Mesendoderm (in vitro differentiated cells): ENCODE measurements around the gene IGFBPL1.
"Not testable (repeated sequence)": the region's sequence is repeated elsewhere in the genome, so short reads cannot be mapped to it uniquely, and the experiment has no call there.

ENCODE experiments used
- DNase-seq: peaks from one replicate; pipeline ENCODE4 v3.0.0; 2013
- H2AK5ac ChIP-seq: 2 replicates; pipeline ENCODE4 v1.6.1; 2013; ENCODE audit warnings: low read length, inconsistent platforms
- H2BK120ac ChIP-seq: 2 replicates; pipeline ENCODE4 v1.6.1; 2013; ENCODE audit warnings: low read depth, mild to moderate bottlenecking, low read length, moderate library complexity, mixed read lengths
- H2BK15ac ChIP-seq: replicated peaks from 2 replicates; pipeline ENCODE4 v1.6.1; 2013; ENCODE audit warnings: low read depth, mild to moderate bottlenecking, moderate library complexity
- H2BK5ac ChIP-seq: 2 replicates; pipeline ENCODE4 v1.6.1; 2013; ENCODE audit warnings: low read length, inconsistent platforms
- H3K18ac ChIP-seq: 2 replicates; pipeline ENCODE4 v1.6.1; 2013; ENCODE audit warnings: mild to moderate bottlenecking, low read length, mixed read lengths
- H3K23ac ChIP-seq: one replicate; pipeline ENCODE4 v1.6.1; 2013; ENCODE audit warnings: low read length
- H3K27ac ChIP-seq: 2 replicates; pipeline ENCODE4 v1.5.1; 2013; ENCODE audit warnings: low read depth, mild to moderate bottlenecking, inconsistent platforms, low read length, moderate library complexity
- H3K27me3 ChIP-seq: 2 replicates; pipeline ENCODE4 v1.6.1; 2013; ENCODE audit warnings: low read length, control low read depth, mild to moderate bottlenecking, inconsistent platforms; ENCODE audit not compliant: insufficient read depth, poor library complexity
- H3K36me3 ChIP-seq: 2 replicates; pipeline ENCODE4 v1.6.1; 2013; ENCODE audit warnings: low read length, inconsistent platforms; ENCODE audit not compliant: control insufficient read depth, insufficient read depth
- H3K4ac ChIP-seq: one replicate; pipeline ENCODE4 v1.6.1; 2013; ENCODE audit warnings: low read depth, mild to moderate bottlenecking, low read length, moderate library complexity
- H3K4me1 ChIP-seq: 2 replicates; pipeline ENCODE4 v1.6.1; 2013; ENCODE audit warnings: low read depth, low read length, inconsistent platforms; ENCODE audit not compliant: control insufficient read depth
- H3K4me2 ChIP-seq: 2 replicates; pipeline ENCODE4 v1.6.1; 2013; ENCODE audit warnings: low read length
- H3K4me3 ChIP-seq: 2 replicates; pipeline ENCODE4 v1.5.1; 2013; ENCODE audit warnings: mild to moderate bottlenecking, low read length
- H3K56ac ChIP-seq: one replicate; pipeline ENCODE4 v1.6.1; 2013; ENCODE audit warnings: low read length
- H3K79me1 ChIP-seq: 2 replicates; pipeline ENCODE4 v1.6.1; 2013; ENCODE audit warnings: low read length, inconsistent platforms
- H3K79me2 ChIP-seq: 2 replicates; pipeline ENCODE4 v1.6.1; 2013; ENCODE audit warnings: mild to moderate bottlenecking, low read length; ENCODE audit not compliant: control insufficient read depth, insufficient read depth
- H3K9ac ChIP-seq: 2 replicates; pipeline ENCODE4 v1.6.1; 2013; ENCODE audit warnings: low read length, inconsistent platforms
- H4K5ac ChIP-seq: one replicate; pipeline ENCODE4 v1.6.1; 2013; ENCODE audit warnings: low read length
- H4K8ac ChIP-seq: one replicate; pipeline ENCODE4 v1.6.1; 2013; ENCODE audit warnings: low read depth, mild to moderate bottlenecking, control low read depth, low read length, moderate library complexity
- WGBS: extraction: QIAGEN DNeasy Blood & Tissue Kit; methylation state at CpG from one replicate; pipeline ENCODE4 v1.1.7; 2013; ENCODE audit warnings: low lambda C conversion rate, missing lambda C conversion rate; ENCODE audit not compliant: insufficient coverage; ENCODE audit errors: extremely low coverage; 5-methylcytosine and 5-hydroxymethylcytosine counted together

The IGFBPL1 gene

GRCh38 chr9:38380230-38380871 is 43.9 kb downstream of the IGFBPL1 start:
- no peak overlapping the region for H3K9ac ChIP-seq

DNA sequence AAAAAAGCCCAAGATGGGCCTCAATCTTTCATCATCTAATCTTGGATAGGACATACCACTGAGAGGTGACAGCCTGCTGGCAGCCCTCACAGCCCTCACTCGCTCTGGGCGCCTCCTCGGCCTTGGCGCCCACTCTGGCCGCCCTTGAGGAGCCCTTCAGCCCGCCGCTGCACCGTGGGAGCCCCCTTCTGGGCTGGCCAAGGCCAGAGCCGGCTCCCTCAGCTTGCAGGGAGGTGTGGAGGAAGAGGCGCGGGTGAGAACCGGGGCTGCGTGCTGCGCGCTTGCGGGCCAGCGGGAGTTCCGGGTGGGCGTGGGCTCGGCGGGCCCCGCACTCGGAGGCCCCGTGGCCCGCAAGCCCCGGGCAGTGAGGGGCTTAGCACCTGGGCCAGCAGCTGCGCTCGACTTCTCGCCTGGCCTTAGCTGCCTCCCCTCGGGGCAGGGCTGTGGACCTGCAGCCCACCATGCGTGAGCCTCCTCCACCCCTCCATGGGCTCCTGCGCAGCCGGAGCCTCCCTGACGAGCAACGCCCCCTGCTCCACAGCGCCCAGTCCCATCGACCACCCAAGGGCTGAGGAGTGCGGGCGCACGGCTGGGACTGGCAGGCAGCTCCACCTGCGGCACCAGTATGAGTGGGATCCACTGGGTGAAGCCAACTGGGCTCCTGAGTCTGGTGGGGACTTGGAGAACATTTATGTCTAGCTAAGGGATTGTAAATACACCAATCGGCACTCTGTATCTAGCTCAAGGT is 46.7 kb downstream of the IGFBPL1 start:
- not testable (repeated sequence) for H3K4me3 ChIP-seq, DNase-seq, H3K4me2 ChIP-seq, H2BK5ac ChIP-seq, H3K27ac ChIP-seq, H3K56ac ChIP-seq, H3K9ac ChIP-seq, H2BK120ac ChIP-seq, H3K79me1 ChIP-seq, H3K36me3 ChIP-seq, H3K79me2 ChIP-seq, H3K4ac ChIP-seq, H3K23ac ChIP-seq, H4K5ac ChIP-seq, H4K8ac ChIP-seq, H3K27me3 ChIP-seq, H3K18ac ChIP-seq, H2AK5ac ChIP-seq, H2BK15ac ChIP-seq
- WGBS: no CpG with 5 or more reads among the region's 42 CpGs
- peaks cover 20% of the 10 kb centered on the region for H3K4me1 ChIP-seq

More at GRCh38 chr9:38380230-38380871, 43.9 kb downstream of the IGFBPL1 start:
- DNase-seq: peak; percentile 61
- Histone ChIP-seq H2BK5ac (no peak overlapping the region), H3K79me2 (no peaks in the 10 kb centered on the region), H3K79me1 (no peaks in the 10 kb centered on the region), H3K4me1 (peaks cover 20% of the 10 kb centered on the region), H3K27ac (peak overlapping the region; percentile 62), H3K36me3 (no peaks in the 10 kb centered on the region), H2AK5ac (no peak overlapping the region), H3K4me2 (no peak overlapping the region), H3K4ac (no peak overlapping the region), H3K27me3 (no peaks in the 10 kb centered on the region), H2BK120ac (no peak overlapping the region), H3K56ac (no peak overlapping the region), H3K23ac (no peak overlapping the region), H3K4me3 (no peak overlapping the region), H2BK15ac (no peak overlapping the region), H4K8ac (no peak overlapping the region), H3K18ac (no peak overlapping the region), H4K5ac (no peak overlapping the region)
- WGBS: no CpG with 5 or more reads among the region's 6 CpGs

- no peak overlapping the region for H3K4me3 ChIP-seq
- no peaks in the 10 kb centered on the region for H3K27me3 ChIP-seq
- H2BK120ac ChIP-seq: no peak overlapping the region
- no peak overlapping the region for H3K4ac ChIP-seq
- no peaks in the 10 kb centered on the region for H3K79me2 ChIP-seq
- H3K23ac ChIP-seq: no peak overlapping the region
- H3K36me3 ChIP-seq: no peaks in the 10 kb centered on the region
- H3K9ac ChIP-seq: no peak overlapping the region
- no peak overlapping the region for H3K4me2 ChIP-seq
- H4K8ac ChIP-seq: no peak overlapping the region
- no peak overlapping the region for H2AK5ac ChIP-seq
- H3K4me1 ChIP-seq: peaks cover 13% of the 10 kb centered on the region
- H4K5ac ChIP-seq: no peak overlapping the region
- DNase-seq: no peak
- H3K56ac ChIP-seq: no peak overlapping the region
- H2BK5ac ChIP-seq: no peak overlapping the region
- no CpG with 5 or more reads among the region's 9 CpGs for WGBS
- no peaks in the 10 kb centered on the region for H3K79me1 ChIP-seq
- H3K18ac ChIP-seq: no peak overlapping the region
- H2BK15ac ChIP-seq: no peak overlapping the region
- H3K27ac ChIP-seq: no peak overlapping the region
These were observed 48.1 kb downstream of the IGFBPL1 start for GRCh38 chr9:38376021-38376670.

DNA sequence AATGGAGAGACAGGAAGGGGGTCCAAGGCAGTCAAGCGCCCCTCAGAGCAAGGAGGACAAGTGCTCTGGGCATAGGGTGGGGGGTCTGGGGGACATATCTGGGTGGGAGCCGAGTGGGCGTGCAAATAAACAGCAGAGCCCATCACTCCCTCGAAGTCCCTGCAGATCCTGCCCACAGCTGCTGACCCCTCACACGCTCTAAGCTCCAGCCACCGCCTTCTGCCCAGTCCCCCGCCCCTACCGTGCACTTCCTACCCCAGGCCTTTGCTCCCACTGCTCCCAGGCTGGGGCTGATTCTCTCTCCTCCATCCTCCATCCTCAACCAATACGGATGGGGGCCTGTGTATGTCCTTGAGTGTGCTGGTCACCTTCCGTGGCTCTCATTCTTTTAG is 48.7 kb downstream of the IGFBPL1 start:
- Histone ChIP-seq H3K36me3 (no peaks in the 10 kb centered on the region), H3K4ac (no peak overlapping the region), H2BK120ac (no peak overlapping the region), H3K23ac (peak overlapping the region; percentile 19), H2BK15ac (no peak overlapping the region), H3K27me3 (no peaks in the 10 kb centered on the region), H4K5ac (no peak overlapping the region), H2BK5ac (no peak overlapping the region), H3K56ac (no peak overlapping the region), H2AK5ac (no peak overlapping the region), H3K79me2 (no peaks in the 10 kb centered on the region), H3K79me1 (no peaks in the 10 kb centered on the region), H3K4me3 (no peak overlapping the region), H3K18ac (no peak overlapping the region), H3K27ac (no peak overlapping the region), H4K8ac (no peak overlapping the region), H3K9ac (no peak overlapping the region), H3K4me1 (peaks cover 8% of the 10 kb centered on the region), H3K4me2 (no peak overlapping the region)
- DNase-seq: no peak
- WGBS: no CpG with 5 or more reads among the region's 10 CpGs

DNA sequence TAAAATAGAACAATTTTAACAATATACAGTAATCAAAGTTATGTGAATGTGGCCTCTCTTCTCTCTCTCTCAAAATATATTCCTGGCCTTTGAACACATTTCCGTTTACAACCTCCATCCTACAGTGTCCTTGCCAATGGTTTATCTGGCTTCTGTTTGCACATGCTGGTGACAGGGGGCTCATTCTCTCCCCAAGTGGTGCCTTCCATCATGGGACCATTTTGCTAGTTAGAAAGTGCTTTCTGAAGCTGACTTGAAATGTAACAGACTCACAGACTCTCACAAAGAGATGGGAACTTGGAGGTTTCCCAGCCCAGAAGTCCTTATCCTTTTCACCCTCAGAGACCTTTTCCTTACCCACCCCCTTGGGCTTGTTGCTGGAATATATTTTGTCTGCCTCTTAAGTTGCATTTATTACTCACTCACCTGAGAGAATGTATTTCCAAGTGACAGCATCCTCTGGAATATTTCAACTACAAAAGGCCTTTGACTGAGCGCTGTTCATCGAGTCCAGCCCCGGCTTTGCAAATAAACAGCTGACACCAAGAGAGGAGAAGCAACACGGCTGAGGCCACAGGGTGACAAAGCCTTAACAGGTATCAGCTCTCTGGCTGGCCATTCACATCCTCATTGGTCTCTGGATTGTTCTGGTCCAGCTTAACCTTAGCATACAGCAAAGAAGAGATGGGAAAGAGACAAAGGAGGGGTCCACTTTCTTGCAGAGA is 49.2 kb downstream of the IGFBPL1 start:
- WGBS: no CpG with 5 or more reads among the region's 5 CpGs
- Histone ChIP-seq H4K5ac (no peak overlapping the region), H4K8ac (no peak overlapping the region), H3K27me3 (no peaks in the 10 kb centered on the region), H3K36me3 (no peaks in the 10 kb centered on the region), H3K23ac (no peak overlapping the region), H3K9ac (no peak overlapping the region), H3K18ac (no peak overlapping the region), H3K4ac (no peak overlapping the region), H2BK15ac (no peak overlapping the region), H2AK5ac (no peak overlapping the region), H3K79me2 (no peaks in the 10 kb centered on the region), H3K4me3 (no peak overlapping the region), H3K27ac (no peak overlapping the region), H3K79me1 (no peaks in the 10 kb centered on the region), H2BK120ac (no peak overlapping the region), H3K4me2 (no peak overlapping the region), H2BK5ac (no peak overlapping the region), H3K4me1 (peaks cover 4% of the 10 kb centered on the region), H3K56ac (no peak overlapping the region)
- DNase-seq: no peak
